Measurements from ENCODE around the gene CFAP74.

DNA sequence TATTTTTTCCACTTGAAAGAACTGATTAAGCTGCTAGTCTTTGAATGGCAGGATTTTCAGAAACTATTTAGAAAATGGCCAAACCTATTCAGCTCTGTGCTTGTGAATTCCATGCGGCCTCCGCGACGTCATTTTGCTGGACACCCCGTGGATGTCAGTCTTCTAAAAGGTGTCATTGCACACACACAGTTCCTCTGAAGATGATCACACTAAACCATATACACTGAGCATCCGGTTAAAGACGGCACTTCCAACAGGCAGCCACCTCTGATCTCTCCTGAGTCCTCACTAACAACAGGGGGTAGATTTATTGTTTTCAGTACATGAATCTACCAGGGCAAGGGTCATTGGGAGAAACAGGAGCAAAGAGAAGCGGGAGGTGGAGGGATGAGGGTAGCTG is 9.1 kb downstream of the CFAP74 start:
- TF ChIP-seq ZNF792 (CRISPR knock-in tag; IDR thresholded peaks at IDR 0.05): no peak
- TF ChIP-seq, protein P1, sequence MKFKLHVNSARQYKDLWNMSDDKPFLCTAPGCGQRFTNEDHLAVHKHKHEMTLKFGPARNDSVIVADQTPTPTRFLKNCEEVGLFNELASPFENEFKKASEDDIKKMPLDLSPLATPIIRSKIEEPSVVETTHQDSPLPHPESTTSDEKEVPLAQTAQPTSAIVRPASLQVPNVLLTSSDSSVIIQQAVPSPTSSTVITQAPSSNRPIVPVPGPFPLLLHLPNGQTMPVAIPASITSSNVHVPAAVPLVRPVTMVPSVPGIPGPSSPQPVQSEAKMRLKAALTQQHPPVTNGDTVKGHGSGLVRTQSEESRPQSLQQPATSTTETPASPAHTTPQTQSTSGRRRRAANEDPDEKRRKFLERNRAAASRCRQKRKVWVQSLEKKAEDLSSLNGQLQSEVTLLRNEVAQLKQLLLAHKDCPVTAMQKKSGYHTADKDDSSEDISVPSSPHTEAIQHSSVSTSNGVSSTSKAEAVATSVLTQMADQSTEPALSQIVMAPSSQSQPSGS (CRISPR knock-in tag; IDR thresholded peaks at IDR 0.05): no peak

Data from HepG2 (cell line).